ENCODE data around the gene GTF2H1. TPM values are rescaled to one million over a fixed set of nuclear protein-coding genes. Genes with fewer than 3 reads are reported as not detected.

Gene GTF2H1
- polyA plus RNA-seq, 1 of the 3 experiments (the other 2 are of a cell fraction), result 31.2 TPM

DNA sequence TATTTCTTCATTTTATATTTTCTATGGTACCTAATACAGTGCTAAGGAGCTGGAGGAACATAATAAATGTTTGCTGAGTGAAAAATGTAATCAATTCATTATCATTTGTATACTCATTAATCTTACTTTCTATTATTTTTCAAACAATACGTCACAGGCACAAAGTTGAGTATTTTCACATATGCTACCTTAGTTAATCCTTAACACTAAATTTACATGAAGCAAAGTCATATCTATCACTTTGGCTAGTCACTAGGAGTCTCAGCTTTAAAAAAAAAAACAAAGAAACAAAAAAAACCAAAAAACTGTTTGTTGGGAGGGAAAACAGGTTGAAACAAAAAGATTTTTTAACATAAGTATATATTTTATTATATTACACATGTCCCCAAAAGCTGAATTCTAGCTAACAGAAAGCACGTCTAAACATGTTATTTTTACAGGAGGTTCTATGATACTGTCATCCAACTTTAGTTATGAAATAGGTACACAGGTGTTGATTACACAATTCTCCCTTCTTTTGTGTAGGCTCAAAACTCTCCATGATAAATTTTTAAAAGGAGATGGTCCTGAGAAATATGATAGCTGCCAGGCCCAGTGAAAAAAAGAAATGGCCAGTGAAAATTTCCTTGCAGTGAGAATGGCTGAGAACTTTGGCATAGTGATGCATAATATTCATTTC lies 14.8 kb upstream of the GTF2H1 start:
- POLR2A ChIA-PET, result no interaction called here
- 94% methylated on average over 2 of the region's 2 CpGs for WGBS (ENCODE audit: low lambda C conversion rate)
- Histone ChIP-seq H3K4me2 (no peak overlapping the region), H3K9me2 (no peaks in the 10 kb centered on the region), H3K9ac (no peak overlapping the region), H3K4me1 (ENCODE audit: control insufficient read depth in 1 of 2, insufficient read depth in 2 of 2, low read depth in 1 of 2, low read length in 1 of 2) (peaks cover 0 to 5% of the 10 kb centered on the region in 2 experiments; a peak in 3 of 4 replicates), H3K4me3 (ENCODE audit: low read depth in 2 of 2, low read length in 1 of 2) (no peak overlapping the region), H3K79me2 (ENCODE audit: insufficient read depth) (peaks cover 4% of the 10 kb centered on the region; the same call in 1 of the 2 replicates), H2AFZ (ENCODE audit: low read depth) (no peak overlapping the region), H3K9me3 (no peaks in the 10 kb centered on the region), H3K27ac (ENCODE audit: low read depth in 2 of 2, low read length in 1 of 2) (no peak overlapping the region), H3F3A (replicated peaks; ENCODE audit: insufficient read depth) (peaks cover 2% of the 10 kb centered on the region), H3K36me3 (replicated peaks in 1 of 2; ENCODE audit: control insufficient read depth in 1 of 2, insufficient read depth in 2 of 2, low read length in 1 of 2) (peaks cover 66 to 73% of the 10 kb centered on the region in 2 experiments), H4K20me1 (ENCODE audit: insufficient read depth) (no peaks in the 10 kb centered on the region), H3K27me3 (ENCODE audit: insufficient read depth) (no peaks in the 10 kb centered on the region)
- no peak for DNase-seq
- TF ChIP-seq NRF1 (IDR thresholded peaks at IDR 0.05; ENCODE audit: low read depth, low read length) (no peak), POLR2AphosphoS5 (IDR thresholded peaks at IDR 0.05; ENCODE audit: low read depth, low read length) (no peak), NFIC (IDR thresholded peaks at IDR 0.05; ENCODE audit: borderline replicate concordance) (no peak), TAF1 (IDR thresholded peaks at IDR 0.05; ENCODE audit: borderline replicate concordance, low read depth, low read length) (no peak), FOXJ3 (CRISPR knock-in tag; IDR thresholded peaks at IDR 0.05) (no peak), SMC3 (IDR thresholded peaks at IDR 0.05; ENCODE audit: low read depth, low read length) (no peak), RFX5 (IDR thresholded peaks at IDR 0.05; ENCODE audit: low read length) (no peak), RAD21 (IDR thresholded peaks at IDR 0.05; ENCODE audit: low read length) (no peak)
- TF ChIP-seq, protein P1, sequence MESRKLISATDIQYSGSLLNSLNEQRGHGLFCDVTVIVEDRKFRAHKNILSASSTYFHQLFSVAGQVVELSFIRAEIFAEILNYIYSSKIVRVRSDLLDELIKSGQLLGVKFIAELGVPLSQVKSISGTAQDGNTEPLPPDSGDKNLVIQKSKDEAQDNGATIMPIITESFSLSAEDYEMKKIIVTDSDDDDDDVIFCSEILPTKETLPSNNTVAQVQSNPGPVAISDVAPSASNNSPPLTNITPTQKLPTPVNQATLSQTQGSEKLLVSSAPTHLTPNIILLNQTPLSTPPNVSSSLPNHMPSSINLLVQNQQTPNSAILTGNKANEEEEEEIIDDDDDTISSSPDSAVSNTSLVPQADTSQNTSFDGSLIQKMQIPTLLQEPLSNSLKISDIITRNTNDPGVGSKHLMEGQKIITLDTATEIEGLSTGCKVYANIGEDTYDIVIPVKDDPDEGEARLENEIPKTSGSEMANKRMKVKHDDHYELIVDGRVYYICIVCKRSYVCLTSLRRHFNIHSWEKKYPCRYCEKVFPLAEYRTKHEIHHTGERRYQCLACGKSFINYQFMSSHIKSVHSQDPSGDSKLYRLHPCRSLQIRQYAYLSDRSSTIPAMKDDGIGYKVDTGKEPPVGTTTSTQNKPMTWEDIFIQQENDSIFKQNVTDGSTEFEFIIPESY (IDR thresholded peaks at IDR 0.05; ENCODE audit: borderline replicate concordance, low read depth), result no peak
- TF ChIP-seq, protein P2, sequence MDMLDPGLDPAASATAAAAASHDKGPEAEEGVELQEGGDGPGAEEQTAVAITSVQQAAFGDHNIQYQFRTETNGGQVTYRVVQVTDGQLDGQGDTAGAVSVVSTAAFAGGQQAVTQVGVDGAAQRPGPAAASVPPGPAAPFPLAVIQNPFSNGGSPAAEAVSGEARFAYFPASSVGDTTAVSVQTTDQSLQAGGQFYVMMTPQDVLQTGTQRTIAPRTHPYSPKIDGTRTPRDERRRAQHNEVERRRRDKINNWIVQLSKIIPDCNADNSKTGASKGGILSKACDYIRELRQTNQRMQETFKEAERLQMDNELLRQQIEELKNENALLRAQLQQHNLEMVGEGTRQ (IDR thresholded peaks at IDR 0.05; ENCODE audit: borderline replicate concordance, low read depth, low read length), result no peak
- TF ChIP-seq, protein P3, sequence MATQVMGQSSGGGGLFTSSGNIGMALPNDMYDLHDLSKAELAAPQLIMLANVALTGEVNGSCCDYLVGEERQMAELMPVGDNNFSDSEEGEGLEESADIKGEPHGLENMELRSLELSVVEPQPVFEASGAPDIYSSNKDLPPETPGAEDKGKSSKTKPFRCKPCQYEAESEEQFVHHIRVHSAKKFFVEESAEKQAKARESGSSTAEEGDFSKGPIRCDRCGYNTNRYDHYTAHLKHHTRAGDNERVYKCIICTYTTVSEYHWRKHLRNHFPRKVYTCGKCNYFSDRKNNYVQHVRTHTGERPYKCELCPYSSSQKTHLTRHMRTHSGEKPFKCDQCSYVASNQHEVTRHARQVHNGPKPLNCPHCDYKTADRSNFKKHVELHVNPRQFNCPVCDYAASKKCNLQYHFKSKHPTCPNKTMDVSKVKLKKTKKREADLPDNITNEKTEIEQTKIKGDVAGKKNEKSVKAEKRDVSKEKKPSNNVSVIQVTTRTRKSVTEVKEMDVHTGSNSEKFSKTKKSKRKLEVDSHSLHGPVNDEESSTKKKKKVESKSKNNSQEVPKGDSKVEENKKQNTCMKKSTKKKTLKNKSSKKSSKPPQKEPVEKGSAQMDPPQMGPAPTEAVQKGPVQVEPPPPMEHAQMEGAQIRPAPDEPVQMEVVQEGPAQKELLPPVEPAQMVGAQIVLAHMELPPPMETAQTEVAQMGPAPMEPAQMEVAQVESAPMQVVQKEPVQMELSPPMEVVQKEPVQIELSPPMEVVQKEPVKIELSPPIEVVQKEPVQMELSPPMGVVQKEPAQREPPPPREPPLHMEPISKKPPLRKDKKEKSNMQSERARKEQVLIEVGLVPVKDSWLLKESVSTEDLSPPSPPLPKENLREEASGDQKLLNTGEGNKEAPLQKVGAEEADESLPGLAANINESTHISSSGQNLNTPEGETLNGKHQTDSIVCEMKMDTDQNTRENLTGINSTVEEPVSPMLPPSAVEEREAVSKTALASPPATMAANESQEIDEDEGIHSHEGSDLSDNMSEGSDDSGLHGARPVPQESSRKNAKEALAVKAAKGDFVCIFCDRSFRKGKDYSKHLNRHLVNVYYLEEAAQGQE (IDR thresholded peaks at IDR 0.05; ENCODE audit: low read depth, low read length), result no peak
- TF ChIP-seq, protein P4, sequence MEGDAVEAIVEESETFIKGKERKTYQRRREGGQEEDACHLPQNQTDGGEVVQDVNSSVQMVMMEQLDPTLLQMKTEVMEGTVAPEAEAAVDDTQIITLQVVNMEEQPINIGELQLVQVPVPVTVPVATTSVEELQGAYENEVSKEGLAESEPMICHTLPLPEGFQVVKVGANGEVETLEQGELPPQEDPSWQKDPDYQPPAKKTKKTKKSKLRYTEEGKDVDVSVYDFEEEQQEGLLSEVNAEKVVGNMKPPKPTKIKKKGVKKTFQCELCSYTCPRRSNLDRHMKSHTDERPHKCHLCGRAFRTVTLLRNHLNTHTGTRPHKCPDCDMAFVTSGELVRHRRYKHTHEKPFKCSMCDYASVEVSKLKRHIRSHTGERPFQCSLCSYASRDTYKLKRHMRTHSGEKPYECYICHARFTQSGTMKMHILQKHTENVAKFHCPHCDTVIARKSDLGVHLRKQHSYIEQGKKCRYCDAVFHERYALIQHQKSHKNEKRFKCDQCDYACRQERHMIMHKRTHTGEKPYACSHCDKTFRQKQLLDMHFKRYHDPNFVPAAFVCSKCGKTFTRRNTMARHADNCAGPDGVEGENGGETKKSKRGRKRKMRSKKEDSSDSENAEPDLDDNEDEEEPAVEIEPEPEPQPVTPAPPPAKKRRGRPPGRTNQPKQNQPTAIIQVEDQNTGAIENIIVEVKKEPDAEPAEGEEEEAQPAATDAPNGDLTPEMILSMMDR (IDR thresholded peaks at IDR 0.05), result no peak
- TF ChIP-seq, protein P5, sequence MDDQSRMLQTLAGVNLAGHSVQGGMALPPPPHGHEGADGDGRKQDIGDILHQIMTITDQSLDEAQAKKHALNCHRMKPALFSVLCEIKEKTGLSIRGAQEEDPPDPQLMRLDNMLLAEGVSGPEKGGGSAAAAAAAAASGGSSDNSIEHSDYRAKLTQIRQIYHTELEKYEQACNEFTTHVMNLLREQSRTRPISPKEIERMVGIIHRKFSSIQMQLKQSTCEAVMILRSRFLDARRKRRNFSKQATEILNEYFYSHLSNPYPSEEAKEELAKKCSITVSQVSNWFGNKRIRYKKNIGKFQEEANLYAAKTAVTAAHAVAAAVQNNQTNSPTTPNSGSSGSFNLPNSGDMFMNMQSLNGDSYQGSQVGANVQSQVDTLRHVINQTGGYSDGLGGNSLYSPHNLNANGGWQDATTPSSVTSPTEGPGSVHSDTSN (IDR thresholded peaks at IDR 0.05), result no peak
- CTCF ChIA-PET, result interaction anchor here (0.8 to 1.2 kb wide), 3 partner anchors 9 to 20 kb away, joined by 3 read pairs; no protein-coding TSS in a partner anchor

All from SK-N-SH (cell line).